Measurements from ENCODE around the gene IMMP1L.
"Not testable (repeated sequence)": the region's sequence is repeated elsewhere in the genome, so short reads cannot be mapped to it uniquely, and the experiment has no call there.

Gene IMMP1L, protein sequence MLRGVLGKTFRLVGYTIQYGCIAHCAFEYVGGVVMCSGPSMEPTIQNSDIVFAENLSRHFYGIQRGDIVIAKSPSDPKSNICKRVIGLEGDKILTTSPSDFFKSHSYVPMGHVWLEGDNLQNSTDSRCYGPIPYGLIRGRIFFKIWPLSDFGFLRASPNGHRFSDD

DNA sequence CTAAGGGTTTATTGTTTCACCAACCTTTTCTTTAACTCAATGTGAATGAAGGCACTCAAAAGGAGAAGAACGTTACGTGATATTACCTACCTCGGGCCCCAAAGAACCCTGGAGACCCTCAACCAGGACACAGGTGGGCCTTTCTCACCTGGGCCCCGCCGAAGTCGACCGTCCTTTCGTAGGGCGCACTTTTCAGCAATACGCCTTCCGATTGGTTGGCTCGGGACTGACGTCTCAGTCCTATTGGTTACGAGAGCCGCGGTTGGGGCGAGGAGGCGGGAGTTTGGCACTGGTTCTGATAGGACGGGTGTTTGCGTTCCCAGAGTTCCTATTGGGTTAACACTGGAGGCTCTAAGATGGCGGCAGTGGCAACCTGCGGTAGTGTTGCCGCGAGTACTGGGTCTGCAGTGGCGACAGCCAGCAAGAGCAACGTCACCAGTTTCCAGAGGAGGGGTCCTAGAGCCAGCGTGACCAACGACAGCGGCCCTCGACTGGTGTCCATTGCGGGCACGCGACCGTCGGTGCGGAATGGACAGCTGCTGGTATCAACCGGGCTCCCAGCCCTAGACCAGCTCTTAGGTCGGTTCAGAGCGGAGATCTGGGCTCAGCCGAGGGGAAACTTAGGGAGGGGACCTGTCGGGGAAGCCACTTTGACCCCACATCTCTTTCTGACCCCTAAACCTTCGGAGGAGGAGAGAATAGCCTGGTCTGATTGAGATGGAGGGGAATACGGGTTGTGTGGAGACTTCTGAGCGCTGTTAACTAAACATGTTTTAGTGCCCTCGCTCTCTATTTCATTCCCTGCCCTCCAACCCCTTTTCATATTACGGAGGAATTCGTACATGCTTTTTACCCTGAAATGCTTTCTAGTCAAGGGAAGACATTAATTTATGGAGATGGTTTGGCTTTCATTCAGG lies at the start of gene IMMP1L, which contains the start of gene ELP4:
Gene IMMP1L (minus strand): TSS at position 194 of the 917 bp plus-strand sequence. CDS start 46,346 bp downstream, outside the sequence.
Gene ELP4 (plus strand): TSS at position 339 of the 917 bp plus-strand sequence. CDS start 18 bp downstream, at position 357.
- DNase-seq: peak; percentile 99

DNA sequence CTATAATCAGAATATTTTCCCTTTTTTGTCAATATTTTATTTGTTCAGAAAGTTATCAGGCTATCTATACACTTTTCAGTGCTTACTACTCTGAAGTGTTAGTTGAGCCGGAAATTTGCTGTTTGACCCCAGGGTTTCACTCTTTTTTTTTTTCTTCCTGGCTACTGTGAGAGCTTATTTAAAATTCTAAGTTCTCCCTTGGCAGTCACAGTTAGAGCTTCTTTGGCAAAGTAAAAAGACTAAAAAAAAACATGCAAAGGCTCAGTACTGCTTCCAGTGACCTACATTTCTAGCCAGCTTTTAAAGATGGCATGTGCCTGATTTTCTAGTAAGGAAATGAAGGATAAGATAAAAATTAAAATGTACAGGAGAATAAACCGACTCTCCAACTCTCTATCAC lies 48.6 kb upstream of the IMMP1L start:
- no peak for DNase-seq

DNA sequence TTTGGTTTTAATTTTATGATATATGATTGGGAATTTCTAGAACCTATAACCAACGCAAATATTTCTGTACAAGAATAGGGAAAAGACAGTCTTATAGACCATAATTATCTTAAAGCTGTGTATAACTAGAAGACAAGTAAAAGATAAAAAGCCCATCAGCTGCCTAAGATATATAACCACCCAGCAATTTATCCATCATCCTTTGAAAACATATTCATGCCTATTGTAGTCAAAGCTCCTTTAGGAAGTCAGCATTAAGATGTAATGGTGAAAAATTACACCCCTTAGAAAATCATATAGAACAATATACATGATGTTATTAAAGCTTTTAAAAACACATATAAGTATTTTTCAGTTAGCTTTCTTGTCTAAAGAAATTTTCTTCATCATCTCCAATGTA lies 46.5 kb upstream of the IMMP1L start:
- DNase-seq: no peak

DNA sequence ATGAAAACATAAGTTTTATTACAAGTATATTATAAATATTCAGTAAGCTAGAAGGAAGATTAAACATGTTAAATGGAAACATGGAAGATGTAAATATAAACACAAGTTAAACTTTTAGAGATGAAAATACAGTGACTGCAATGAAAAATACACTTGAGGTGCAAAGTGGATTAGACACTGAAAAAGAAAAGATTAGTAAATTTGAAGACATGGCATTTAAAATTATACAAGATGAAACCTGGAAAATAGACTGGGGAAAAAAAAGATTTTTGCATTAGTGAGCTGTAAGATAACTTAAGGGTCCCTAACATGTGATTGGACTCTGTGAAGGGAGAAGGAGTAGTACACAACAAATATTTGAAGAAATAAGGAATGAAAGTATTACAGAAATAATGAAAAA lies 33.4 kb upstream of the IMMP1L start:
- DNase-seq: no peak

DNA sequence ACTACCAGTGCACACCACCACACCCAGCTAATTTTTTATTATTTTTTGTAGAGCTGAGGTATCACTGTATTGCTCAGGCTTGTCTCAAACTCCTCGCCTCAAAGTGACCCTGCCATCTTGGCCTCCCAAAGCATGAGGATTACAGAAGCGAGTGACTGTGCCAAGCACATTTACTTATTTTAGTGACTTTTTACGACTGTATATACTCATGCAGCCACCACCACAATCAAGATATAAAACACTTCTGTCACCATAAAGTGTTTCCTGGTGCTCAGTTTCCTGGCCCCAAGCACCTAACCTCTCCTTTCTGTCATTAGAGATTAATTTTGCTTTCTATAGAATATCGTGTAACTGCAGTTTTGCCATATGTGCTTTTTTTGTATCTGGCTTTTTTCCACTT lies 26.1 kb upstream of the IMMP1L start:
- no peak for DNase-seq

DNA sequence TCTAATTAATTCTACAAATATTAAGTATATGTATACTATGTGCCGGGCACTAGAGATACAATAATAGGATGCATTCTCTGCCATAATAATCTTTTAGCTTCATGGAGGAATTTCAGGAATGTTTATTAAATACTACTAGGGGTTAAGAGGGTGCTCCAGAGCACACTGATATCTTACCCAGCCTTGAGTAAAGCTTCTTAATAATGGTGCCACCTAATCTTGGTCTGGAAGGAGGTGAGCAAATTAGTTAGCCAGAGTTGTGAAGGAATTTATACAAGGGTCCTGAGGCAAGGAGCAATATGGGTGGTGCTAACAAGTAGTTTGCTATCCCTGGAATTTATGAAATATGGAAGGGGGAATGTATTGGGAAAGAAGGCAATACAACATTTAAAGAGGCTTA lies 21.9 kb upstream of the IMMP1L start:
- DNase-seq: no peak

DNA sequence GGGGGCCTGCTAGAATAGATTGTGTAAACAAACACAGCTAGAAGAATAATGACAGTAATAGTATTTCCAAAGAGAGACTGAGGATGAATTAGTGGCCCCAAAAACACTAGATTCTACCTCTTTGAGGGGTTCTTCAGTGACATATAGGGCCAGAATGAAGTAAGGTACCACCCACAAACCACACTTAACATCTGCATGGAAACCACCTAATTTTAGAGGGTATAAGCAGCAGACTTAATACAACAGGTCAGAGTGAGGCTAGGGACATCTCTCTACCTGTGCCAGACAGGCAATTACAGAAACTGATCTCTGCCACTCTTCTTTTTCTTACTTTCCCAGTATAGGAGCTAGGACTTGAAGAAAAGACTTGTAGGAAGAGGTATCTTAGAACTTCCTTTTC lies 20.3 kb upstream of the IMMP1L start:
- DNase-seq: no peak

DNA sequence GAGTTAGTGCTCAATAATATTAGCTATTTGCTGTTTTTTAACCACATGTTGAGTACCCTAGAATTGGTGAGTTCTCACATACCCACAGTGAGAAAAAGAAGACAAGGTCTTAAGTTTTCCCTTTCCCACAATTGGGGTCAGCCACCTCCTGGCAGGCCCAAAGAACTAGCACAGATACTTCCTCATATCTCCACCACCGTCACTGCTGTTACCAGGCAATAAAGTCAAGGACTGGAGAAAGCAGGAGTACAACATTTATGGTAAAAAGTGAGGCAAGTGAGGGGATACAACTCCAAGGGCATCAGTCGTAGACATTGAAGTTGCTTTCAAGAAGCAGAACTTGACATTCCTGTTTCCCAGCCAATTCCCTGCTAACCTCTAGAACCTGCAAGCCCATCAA lies 19.8 kb upstream of the IMMP1L start:
- no peak for DNase-seq

DNA sequence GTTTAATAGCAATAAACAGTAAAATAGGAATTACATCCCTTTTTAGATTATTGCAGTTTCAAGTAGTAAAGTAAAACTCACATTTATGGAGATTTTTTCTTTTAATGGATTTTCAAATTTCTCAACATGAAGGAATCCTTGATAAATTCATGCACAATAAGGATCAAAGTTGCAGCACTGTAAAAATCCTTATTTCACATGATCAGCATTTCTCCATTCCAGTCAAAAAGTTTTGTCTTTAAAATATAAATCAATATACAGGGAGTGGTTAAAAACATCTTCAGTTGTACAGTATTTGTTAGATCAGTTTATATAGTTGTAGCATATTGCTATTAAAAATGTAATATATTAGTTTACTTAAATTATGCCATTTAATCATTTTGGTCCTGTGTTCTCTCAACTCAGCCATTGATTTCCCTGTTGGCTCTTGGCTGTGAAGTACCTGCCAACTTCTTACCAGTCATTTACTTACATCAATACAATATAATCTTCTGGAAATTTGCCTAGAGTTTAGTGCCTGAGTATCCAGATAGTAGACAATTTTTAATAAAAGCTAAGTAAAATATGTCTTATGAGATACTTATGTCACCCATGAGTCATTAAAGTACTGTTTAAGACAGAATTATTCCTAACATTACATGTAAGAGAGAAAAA lies 12.2 kb upstream of the IMMP1L start:
- DNase-seq: no peak

DNA sequence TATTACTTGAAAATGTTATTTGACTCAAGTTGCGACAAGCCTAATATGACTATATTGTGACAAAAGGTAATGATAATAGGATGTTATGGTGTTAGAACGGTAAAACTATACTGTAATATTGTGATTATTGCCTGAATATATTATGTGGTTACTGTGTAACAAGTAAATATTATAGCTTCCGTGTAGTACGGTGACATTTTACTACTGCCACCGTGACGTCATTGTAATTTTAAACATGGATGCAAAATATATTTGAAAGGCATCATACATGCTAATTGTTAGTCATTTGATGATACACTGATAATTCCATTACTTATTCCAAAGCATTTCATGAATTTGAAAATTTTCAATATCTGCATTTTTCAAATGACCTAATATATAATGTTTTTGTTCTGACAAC lies 2.7 kb upstream of the IMMP1L start:
- no peak for DNase-seq

DNA sequence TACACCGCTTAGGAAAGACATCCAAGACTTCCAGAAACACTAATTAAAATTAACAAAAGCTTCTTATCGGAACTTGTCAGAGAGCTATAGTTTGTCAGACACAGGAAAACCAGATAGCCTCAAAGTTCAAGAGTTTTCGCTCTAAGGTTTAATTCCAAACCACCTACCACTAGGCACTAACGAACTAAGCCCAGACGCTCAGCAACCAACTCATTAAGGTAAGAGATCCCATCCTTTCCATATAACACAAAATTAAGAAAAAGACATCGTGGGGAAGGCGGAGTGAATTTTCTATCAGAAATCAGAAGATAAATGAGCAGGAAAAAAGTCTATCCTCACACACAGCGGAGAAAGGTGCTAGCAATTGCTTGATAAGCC lies 382 bp downstream of the IMMP1L start:
- DNase-seq: peak; percentile 55

DNA sequence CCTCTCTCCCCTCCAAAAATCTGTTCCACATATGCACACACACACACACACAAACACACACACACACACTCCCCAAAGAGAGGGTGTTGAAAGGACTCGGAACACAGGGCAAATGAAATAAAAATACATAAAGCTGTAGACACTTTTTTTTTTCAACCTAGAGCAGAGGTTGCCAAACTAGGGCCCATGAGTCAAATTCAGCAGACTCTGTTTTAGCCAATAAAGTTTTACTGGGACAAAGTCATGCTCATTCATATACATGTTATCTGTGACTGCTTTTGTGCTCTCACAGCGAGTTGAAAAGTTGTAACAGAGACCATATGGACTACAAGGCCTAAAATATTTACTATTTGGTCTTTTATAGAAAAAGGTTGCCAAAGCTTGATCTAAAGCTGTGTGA lies 8.9 kb downstream of the IMMP1L start:
- no peak for DNase-seq

DNA sequence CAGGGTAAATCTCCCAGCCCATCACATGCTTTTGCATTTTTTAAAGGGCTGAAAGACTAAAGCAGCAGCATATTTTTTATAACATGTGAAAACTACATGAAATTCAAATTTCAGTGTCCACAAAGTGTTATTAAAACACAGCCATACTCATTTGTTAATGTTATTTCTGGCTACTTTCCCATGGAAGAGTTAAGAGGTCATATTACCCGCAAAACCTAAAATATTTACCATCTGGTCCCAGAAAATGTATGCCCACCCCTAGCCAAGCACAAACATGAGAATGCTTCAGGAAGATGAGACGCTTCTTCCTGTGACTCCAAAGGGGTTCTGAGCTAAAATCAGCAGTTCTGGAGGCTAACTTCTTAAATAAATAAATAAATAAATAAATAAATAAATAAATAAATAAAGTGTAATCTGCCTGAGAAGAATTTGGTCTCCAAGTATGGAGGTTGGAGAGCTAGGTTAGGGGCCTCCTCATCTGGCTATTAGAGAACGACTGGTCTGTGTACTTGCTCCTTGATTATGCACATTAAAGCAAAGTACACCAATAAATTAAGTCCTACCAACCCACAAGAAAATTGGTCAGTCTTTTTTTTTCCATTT lies 9.7 kb downstream of the IMMP1L start:
- DNase-seq: no peak

DNA sequence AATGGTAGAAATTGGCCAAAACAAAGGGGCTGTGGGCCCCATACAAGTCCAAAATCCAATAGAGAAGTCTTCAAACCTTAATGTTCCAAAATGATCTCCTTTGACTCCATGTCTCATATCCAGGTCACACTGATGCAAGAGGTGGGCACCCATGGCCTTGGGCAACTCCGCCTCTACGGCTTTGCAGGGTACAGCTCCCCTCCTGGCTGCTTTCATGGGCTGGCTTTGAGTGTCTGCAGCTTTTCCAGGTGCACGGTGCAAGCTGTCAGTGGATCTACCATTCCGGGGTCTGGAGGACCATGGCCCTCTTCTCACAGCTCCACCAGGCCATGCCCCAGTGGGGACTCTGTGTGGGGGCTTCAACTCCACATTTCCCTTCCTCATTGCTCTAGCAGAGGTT lies 15.7 kb downstream of the IMMP1L start:
- not testable (repeated sequence) for DNase-seq

DNA sequence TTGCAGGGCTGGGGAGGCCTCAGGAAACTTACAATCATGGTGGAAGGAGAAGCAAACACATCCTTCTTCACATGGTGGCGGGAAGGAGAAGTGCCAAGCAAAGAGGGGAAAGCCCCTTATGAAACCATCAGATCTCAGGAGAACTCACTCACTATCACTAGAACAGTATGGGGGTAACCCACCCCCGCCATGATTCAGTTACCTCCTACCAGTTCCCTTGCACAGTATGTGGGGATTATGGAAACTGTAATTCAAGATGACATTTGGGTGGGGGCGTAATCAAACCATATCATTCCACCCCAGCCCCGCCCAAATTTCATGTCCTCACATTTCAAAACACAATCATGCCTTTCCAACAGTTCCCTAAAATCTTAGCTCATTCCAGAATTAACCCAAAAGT lies 16.2 kb downstream of the IMMP1L start:
- DNase-seq: no peak

DNA sequence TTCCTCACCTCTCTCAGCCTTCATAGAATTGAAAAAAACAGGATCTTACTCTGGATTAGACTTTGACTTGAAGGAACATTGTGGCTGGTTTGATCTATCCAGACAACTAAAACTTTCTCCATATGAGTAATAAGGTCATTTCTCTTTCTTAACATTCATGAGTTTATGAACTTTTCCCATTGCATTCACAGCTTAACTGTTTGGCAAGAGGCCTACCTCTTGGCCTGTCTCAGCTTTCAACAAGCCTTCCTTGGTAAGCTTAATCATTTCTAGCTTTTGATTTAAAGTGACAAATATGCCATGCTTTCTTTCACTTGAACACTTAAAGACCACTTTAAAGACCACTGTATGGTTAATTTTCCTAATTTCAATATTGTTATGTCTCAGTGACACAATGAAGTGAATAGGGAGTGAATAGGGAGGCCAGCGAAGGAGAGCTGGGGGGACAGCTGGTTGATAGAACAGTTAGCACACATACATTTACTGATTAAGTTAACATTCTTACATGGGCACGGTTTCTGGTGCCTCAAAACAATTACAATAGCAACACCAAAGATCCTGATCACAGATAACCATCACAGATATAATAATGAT lies 17.0 kb downstream of the IMMP1L start:
- no peak for DNase-seq

DNA sequence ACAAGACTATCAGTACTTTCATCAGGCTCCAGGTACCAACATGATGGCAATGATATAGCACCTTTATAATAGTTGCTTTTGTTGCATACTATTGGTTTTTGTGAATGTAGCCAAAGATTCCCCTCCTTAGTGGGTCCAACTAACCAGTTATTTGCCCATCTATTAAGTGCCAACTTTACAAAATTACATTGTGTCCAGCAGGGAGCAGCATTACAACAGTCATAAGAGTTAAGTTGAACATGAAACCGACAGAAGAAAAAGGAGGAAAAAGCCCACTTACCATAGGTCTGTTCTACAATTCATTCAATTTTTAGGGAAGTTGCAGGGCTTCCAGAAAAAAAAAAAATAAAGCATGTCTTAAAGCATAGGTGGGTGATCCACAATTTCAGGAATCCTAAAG lies 21.6 kb downstream of the IMMP1L start:
- peak; percentile 71 for DNase-seq

DNA sequence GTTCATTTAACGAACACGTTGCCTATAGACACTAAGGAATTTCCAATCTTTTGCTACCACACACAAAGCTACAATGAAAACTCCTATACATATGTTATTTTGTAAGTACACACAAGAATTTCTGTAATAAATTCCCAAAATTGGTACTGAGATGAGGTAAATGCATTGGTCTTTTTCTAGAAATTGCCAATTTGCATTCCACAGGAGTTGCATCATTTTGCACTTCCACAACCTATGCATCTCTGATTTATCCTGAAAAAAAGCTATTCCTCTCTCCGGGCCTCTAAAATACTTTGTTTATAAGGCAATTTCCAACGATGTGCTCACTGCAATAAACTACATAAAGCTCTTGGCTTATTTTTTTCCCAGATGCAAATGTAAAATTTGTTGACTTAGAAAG lies 24.9 kb downstream of the IMMP1L start:
- DNase-seq: no peak

DNA sequence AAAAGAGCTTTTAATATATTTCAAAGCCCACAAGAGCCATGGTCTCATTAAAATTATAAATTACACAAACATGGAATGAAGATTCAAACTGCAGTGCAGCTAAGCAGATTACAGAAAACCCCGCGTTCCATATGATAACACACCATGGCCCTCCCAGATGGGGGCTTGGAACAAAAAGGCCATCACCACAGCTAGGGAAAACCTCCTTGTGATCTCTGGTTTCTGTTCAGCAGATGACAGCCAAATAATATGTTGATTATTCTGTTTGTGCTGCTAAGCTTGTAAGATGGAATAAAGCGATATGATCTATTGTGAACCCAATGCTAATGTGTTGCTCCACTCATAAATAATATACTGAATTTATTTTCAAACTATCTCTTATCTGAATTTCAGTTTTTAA lies 28.5 kb downstream of the IMMP1L start:
- peak; percentile 9 for DNase-seq

DNA sequence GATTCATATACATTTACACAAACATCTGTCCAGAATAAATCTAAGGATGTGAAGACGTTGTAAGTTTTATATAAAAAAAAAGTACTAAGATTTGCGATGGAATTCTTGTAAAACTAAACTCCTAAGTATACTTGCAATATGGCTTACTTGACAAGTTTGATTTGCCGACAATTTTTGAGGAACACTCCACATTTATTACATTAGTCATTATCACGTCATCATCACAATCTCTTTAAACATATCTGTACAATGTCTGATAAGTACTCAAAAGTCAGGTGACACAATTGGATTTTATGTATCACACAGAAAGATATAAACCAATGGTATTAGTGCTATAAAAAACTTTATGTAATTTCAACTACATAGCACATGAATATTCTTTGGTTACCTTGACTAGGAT lies 30.4 kb downstream of the IMMP1L start:
- DNase-seq: no peak

DNA sequence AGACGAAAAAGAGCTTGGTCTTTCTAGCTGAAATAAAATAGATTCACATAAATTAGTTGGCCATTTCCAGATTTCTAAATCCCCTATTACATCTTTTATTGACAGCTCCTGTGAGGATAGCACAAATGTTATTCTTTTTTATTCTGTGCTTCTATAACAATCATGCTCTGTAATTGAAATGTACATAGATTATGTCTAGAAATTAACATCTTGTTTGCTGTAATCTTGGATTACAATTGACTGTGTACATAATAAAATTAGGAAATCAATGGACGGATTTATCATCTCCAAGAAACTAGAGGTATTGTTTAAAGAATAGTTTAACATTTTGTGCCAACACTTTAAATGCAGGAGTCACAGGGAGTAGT lies 31.2 kb downstream of the IMMP1L start:
- no peak for DNase-seq

DNA sequence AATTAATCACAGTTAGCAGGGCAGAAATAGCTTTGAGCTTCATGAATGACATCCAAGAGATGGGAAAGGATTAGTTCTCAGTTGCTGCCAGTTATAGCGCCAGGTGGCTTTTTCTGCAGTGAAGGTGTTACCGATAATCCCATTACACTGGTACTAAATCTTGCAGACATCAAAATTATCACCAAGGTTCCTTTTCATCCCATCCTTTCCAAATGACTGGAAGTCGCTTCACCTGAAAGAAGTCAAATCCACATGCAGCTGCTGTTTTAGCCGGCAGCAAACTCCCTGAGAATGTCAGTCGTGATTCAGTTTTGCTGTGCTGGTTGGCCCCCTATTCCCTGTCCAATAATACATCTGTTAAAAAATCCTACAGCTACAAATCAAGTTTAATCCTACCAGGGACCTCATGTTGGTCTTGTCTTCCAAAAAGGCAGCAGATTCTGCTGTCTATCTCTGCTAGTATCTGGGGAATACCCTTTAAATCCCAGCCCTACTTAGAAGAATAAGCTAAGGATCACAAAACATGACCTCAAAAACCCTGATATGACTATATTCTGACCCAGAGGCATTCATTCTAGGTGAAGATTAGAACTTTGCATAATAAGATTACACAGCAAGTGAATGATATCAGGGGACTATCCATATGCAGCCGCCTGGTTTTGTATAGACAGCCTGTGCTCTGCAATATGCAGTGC lies 31.7 kb downstream of the IMMP1L start:
- no peak for DNase-seq

DNA sequence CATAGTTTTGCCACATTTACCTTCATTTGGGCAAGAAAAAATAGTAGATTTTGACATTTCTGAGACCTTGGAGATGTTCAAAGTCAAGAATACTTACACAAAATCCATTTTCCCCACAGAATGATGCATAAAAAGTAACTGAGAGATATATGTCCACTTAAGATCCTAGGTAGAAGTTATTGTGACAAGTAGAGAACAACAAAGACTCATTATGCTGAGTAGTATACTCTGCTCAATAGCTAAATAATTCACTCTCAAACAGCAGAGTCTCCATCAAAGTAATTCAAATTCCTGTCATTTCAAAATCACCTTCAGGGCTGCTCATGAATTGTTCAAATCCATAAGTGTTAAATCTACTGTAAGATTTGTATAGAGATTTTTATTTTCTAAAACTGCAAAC lies 35.3 kb downstream of the IMMP1L start:
- no peak for DNase-seq

Measured in hematopoietic multipotent progenitor cell treated with erythropoietin and hydrocortisone succinate and interleukin-3 and kit ligand, for 6 days (in vitro differentiated cells).